ENCODE data around the gene TMEM115. TPM values are rescaled to one million over a fixed set of nuclear protein-coding genes. Genes with fewer than 3 reads are reported as not detected.
A peak's percentile ranks its signal among the peaks of the same experiment; 100 is the strongest.

Gene TMEM115
- total and polyA plus RNA-seq, 10 of the 15 experiments (the other 5 are each of a cell fraction or from before 2014, with no cell fraction given), result 1.9 to 18.7 (median 13.2) TPM

DNA sequence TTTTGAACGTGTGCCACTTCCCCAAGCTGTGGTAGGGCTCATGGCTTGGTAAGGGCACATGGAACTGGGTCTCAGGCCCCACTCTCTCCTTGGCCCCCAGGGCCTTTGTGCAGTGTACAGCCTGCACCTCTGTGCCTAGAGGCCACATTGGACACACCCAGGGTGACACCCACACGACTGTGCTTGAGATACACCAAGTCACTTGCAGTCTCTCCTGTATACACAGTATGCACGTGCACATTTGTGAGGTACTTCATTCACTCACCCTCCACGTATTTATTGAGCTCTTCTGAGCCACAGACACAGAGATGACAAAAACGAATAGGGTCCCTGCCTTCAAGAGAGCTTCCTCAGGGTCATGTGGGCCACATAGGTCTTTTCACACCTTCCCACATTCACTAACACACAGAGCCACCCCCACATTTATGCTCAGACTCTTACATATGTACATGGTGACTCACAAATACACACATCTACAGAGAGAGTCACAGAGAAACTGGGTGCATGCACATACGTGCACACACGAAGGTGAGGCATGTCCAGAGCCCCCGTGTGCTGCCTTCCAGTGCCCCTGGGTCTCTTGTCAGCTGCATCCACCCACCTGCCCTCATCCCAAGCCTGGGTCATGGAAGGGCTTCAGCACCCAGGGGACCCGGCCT is 9.8 kb upstream of the TMEM115 start:
- ChIA-PET RAD21 (ENCODE audit: unreplicated experiment) (no interaction called here), POLR2A (interaction anchor here (0.6 kb wide), 1 partner anchor 16 kb away, joined by 4 read pairs; no protein-coding TSS in a partner anchor), SMC1A (ENCODE audit: uncharacterized antibody, unreplicated experiment) (no interaction called here), CTCF (no interaction called here)
- BruUV-seq (replicated peaks), result no TSS peak
- no peak overlapping the region for H3K4me3 ChIP-seq
- H4K20me1 ChIP-seq (ENCODE audit: control insufficient read depth, insufficient read depth), result no peaks in the 10 kb centered on the region
- DNase-seq (ENCODE audit: low read depth, low spot score) (no peak), ATAC-seq (no peak), FAIRE-seq (no peak)
- H3K9ac ChIP-seq (ENCODE audit: control insufficient read depth, insufficient read depth, low read length), result no peak overlapping the region
- WGBS (ENCODE audit: insufficient coverage, insufficient replicate concordance, low lambda C conversion rate, missing lambda C conversion rate), result 15% methylated on average over 9 of the region's 9 CpGs
- no peaks in the 10 kb centered on the region for H3K9me3 ChIP-seq (replicated peaks; ENCODE audit: control insufficient read depth, insufficient read depth, low read length)
- H3K4me2 ChIP-seq (ENCODE audit: control insufficient read depth, insufficient read depth), result no peak overlapping the region
- in situ Hi-C loops (cut with MboI) (no loop called here), intact Hi-C loops (cut with micrococcal nuclease; ENCODE audit: unreplicated experiment) (no loop called here)
- no peak overlapping the region for H2AFZ ChIP-seq (ENCODE audit: control insufficient read depth, low read depth, low read length)
- H3K79me2 ChIP-seq (ENCODE audit: control insufficient read depth, insufficient read depth, low read length), result no peaks in the 10 kb centered on the region
- peak in 1 of 2 experiments; percentile 27; a peak in 1 of 4 replicates for TF ChIP-seq BHLHE40 (IDR thresholded peaks at IDR 0.05; ENCODE audit: borderline replicate concordance in 1 of 2, low read depth in 2 of 2, low read length in 1 of 2)
- no peak for TF ChIP-seq SREBF1 (IDR thresholded peaks at IDR 0.05; ENCODE audit: low read length)
- no peaks in the 10 kb centered on the region for H3K36me3 ChIP-seq (ENCODE audit: control insufficient read depth in 2 of 2, insufficient read depth in 2 of 2, low read length in 1 of 2)
- no peak overlapping the region for H3K27ac ChIP-seq (ENCODE audit: control insufficient read depth, insufficient read depth)
- H3K4me1 ChIP-seq (ENCODE audit: control insufficient read depth, insufficient read depth, low read length), result peaks cover 5% of the 10 kb centered on the region; the same call in 1 of the 2 replicates
- H3K27me3 ChIP-seq (replicated peaks in 1 of 2; ENCODE audit: control insufficient read depth in 2 of 2, insufficient read depth in 2 of 2, low read length in 1 of 2), result no peaks in the 10 kb centered on the region; a peak in 3 of 4 replicates

DNA sequence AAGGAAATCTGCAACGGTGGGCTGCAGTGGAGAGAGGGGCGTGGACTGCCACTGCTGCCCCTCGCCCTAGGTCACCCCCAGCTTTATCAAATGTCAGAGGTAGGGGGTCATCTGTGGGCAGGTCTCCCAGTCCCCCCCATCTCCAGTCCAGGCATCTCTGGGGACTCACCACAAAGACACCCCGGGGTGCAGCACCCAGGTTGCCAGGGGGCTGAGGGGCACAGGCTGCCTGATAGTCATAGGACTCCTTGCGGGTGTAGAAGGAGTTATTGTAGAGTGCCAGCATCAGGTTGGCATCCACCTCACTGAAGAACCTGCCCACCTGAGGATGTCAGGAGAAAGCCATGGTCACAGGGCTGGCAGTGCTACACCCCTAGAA is 6.5 kb upstream of the TMEM115 start:
- RAD21 ChIA-PET (ENCODE audit: unreplicated experiment), result no interaction called here
- Histone ChIP-seq H3K4me3 (peak overlapping the region; percentile 70; the same call in 1 of the 2 replicates), H3K79me2 (ENCODE audit: control insufficient read depth, insufficient read depth, low read length) (no peaks in the 10 kb centered on the region), H4K20me1 (ENCODE audit: control insufficient read depth, insufficient read depth) (no peaks in the 10 kb centered on the region), H3K9me3 (replicated peaks; ENCODE audit: control insufficient read depth, insufficient read depth, low read length) (no peaks in the 10 kb centered on the region), H3K27me3 (replicated peaks in 1 of 2; ENCODE audit: control insufficient read depth in 2 of 2, insufficient read depth in 2 of 2, low read length in 1 of 2) (no peaks in the 10 kb centered on the region; a peak in 2 of 4 replicates), H3K4me1 (ENCODE audit: control insufficient read depth, insufficient read depth, low read length) (peaks cover 5% of the 10 kb centered on the region; the same call in 1 of the 2 replicates), H3K27ac (ENCODE audit: control insufficient read depth, insufficient read depth) (no peak overlapping the region), H3K4me2 (ENCODE audit: control insufficient read depth, insufficient read depth) (peak overlapping the region; percentile 100), H3K9ac (ENCODE audit: control insufficient read depth, insufficient read depth, low read length) (peak overlapping the region; percentile 20; the same call in 1 of the 2 replicates), H3K36me3 (ENCODE audit: control insufficient read depth in 2 of 2, insufficient read depth in 2 of 2, low read length in 1 of 2) (no peaks in the 10 kb centered on the region), H2AFZ (ENCODE audit: control insufficient read depth, low read depth, low read length) (peak overlapping the region; percentile 89; the same call in 1 of the 2 replicates)
- TF ChIP-seq ZNF622 (IDR thresholded peaks at IDR 0.05), result no peak
- no peak for TF ChIP-seq PAX5 (IDR thresholded peaks at IDR 0.05; ENCODE audit: borderline replicate concordance, low read depth, low read length)
- TF ChIP-seq CREB1 (IDR thresholded peaks at IDR 0.05; ENCODE audit: low read depth), result no peak
- TF ChIP-seq RAD51 (IDR thresholded peaks at IDR 0.05), result no peak
- TF ChIP-seq NRF1 (conservative IDR thresholded peaks at IDR 0.05; ENCODE audit: low read depth, low read length), result no peak
- TF ChIP-seq TCF3 (IDR thresholded peaks at IDR 0.05; ENCODE audit: borderline replicate concordance, insufficient read depth, low read depth, low read length), result no peak
- no peak for TF ChIP-seq RFX5 (IDR thresholded peaks at IDR 0.05; ENCODE audit: low read depth, low read length)
- no peak for TF ChIP-seq ZNF384 (IDR thresholded peaks at IDR 0.05; ENCODE audit: borderline replicate concordance, low read depth, low read length)
- no peak for TF ChIP-seq ELK1 (IDR thresholded peaks at IDR 0.05; ENCODE audit: low read depth, low read length)
- intact Hi-C loops (cut with micrococcal nuclease; ENCODE audit: unreplicated experiment), result no loop called here
- in situ Hi-C loops (cut with MboI), result no loop called here
- ATAC-seq (no peak), FAIRE-seq (no peak), DNase-seq (ENCODE audit: low read depth, low spot score) (no peak)
- no TSS peak for BruUV-seq (replicated peaks)
- WGBS (ENCODE audit: insufficient coverage, insufficient replicate concordance, low lambda C conversion rate, missing lambda C conversion rate), result 50% methylated on average over 5 of the region's 5 CpGs
- SMC1A ChIA-PET (ENCODE audit: uncharacterized antibody, unreplicated experiment), result no interaction called here
- CTCF ChIA-PET, result interaction anchor here (1.4 kb wide), 1 partner anchor 15 kb away, joined by 4 read pairs; the partner anchor contains the start of genes CYB561D2 and NPRL2
- POLR2A ChIA-PET, result interaction anchor here (0.6 to 1.1 kb wide), 2 partner anchors 9 to 17 kb away, joined by 3 read pairs; no protein-coding TSS in a partner anchor
